HG03135 (cell line): ENCODE measurements around the gene METTL23.
"Not testable (repeated sequence)": the region's sequence is repeated elsewhere in the genome, so short reads cannot be mapped to it uniquely, and the experiment has no call there.

Experiments
- ATAC-seq: cut with Tn5 transposase; IDR thresholded peaks from one replicate; pipeline ENCODE4 v1.9.1; 2021; ENCODE audit warnings: mild to moderate bottlenecking, moderate library complexity; ENCODE audit not compliant: unreplicated experiment

Gene METTL23

GRCh38 chr17:76695059-76695831, 31.4 kb upstream of the METTL23 start:
- no peak for ATAC-seq

- ATAC-seq, result no peak
Observed at GRCh38 chr17:76696763-76697701, 29.6 kb upstream of the METTL23 start.

GRCh38 chr17:76697702-76698465, 28.8 kb upstream of the METTL23 start:
- no peak for ATAC-seq

GRCh38 chr17:76698466-76698977, 28.1 kb upstream of the METTL23 start:
- ATAC-seq, result not testable (repeated sequence)

GRCh38 chr17:76700270-76700616, 26.4 kb upstream of the METTL23 start:
- no peak for ATAC-seq

- no peak for ATAC-seq
Observed at GRCh38 chr17:76700617-76701470, 25.8 kb upstream of the METTL23 start.

GRCh38 chr17:76701471-76701967, 25.1 kb upstream of the METTL23 start:
- ATAC-seq, result no peak

- no peak for ATAC-seq
Observed at GRCh38 chr17:76702076-76702475, 24.6 kb upstream of the METTL23 start.

- no peak for ATAC-seq
Observed at GRCh38 chr17:76702941-76703637, 23.6 kb upstream of the METTL23 start.

- ATAC-seq, result no peak
Observed at GRCh38 chr17:76704805-76705204, 21.8 kb upstream of the METTL23 start.

GRCh38 chr17:76706817-76707216, 19.8 kb upstream of the METTL23 start:
- no peak for ATAC-seq

- no peak for ATAC-seq
Observed at GRCh38 chr17:76707985-76708807, 18.4 kb upstream of the METTL23 start.

- no peak for ATAC-seq
Observed at GRCh38 chr17:76709077-76709950, 17.3 kb upstream of the METTL23 start.

- not testable (repeated sequence) for ATAC-seq
Observed at GRCh38 chr17:76709951-76710862, 16.4 kb upstream of the METTL23 start.

- no peak for ATAC-seq
Observed at GRCh38 chr17:76710863-76711611, 15.6 kb upstream of the METTL23 start, which contains the start of gene MXRA7. Gene MXRA7 (minus strand): TSS chr17:76710965. CDS start chr17:76710946, 19 bp downstream.

GRCh38 chr17:76712321-76712720, 14.3 kb upstream of the METTL23 start:
- not testable (repeated sequence) for ATAC-seq
